Thoracic aorta (tissue), 2 donors: ENCODE results near the gene ENPP6. TPM values are rescaled to one million over a fixed set of nuclear protein-coding genes. Genes with fewer than 3 reads are reported as not detected.

Experiments
- ATAC-seq: fragments of 150-250 bp; one replicate; pipeline ENCODE4 v1.8.0; 2017; ENCODE audit warnings: low read depth; ENCODE audit not compliant: insufficient number of reproducible peaks, low FRiP score
- DNase-seq: peaks from one replicate; pipeline ENCODE4 v3.0.0-alpha.2; 2020; ENCODE audit warnings: low spot score
- H3K27ac ChIP-seq, 2 donors: fragments of 200-600 bp; sonication (generic); 1 replicate in 1 of 2; 2 replicates in 1 of 2; pipeline ENCODE4 v1.5.1; 2016; ENCODE audit warnings: mild to moderate bottlenecking in 2 of 2, moderate library complexity in 2 of 2
- H3K27me3 ChIP-seq: fragments of 200-600 bp; sonication (generic); replicated peaks from 2 replicates; pipeline ENCODE4 v1.6.0; 2016; ENCODE audit warnings: mild to moderate bottlenecking; ENCODE audit not compliant: insufficient read depth
- H3K36me3 ChIP-seq: fragments of 200-600 bp; sonication (generic); one replicate; pipeline ENCODE4 v1.5.1; 2016
- H3K4me1 ChIP-seq, 2 donors: fragments of 200-600 bp; sonication (generic); 1 replicate in 1 of 2; 2 replicates in 1 of 2; pipeline versions ENCODE4 v1.5.1 to v1.6.0; 2016; ENCODE audit warnings: low read depth in 2 of 2, mild to moderate bottlenecking in 1 of 2; ENCODE audit not compliant: control insufficient read depth in 1 of 2
- H3K4me3 ChIP-seq: fragments of 200-600 bp; sonication (generic); 2 replicates; pipeline ENCODE4 v1.5.1; 2016; ENCODE audit warnings: mild to moderate bottlenecking
- H3K9me3 ChIP-seq: fragments of 200-600 bp; sonication (generic); 2 replicates; pipeline ENCODE4 v1.5.1; 2016
- CTCF ChIP-seq: fragments of 200-600 bp; sonication (generic); IDR thresholded peaks from one replicate; pipeline ENCODE4 v1.5.1; 2019; ENCODE audit warnings: antibody characterized with exemption
- total RNA-seq, 2 donors: library from RNA; depleted of rRNA; stranded (reverse); fragments of >200 nt; gene quantifications; one replicate each; pipeline versions ENCODE4 v1.1.0 to v1.2.3, GENCODE V29; 2016

ENPP6 gene
- total RNA-seq, 2 donors from 2014 or later: 0.27 to 2.0 TPM

GRCh38 chr4:184104419-184105101 lies 113.1 kb downstream of the ENPP6 start:
- Histone ChIP-seq H3K36me3 (no peaks in the 10 kb centered on the region), H3K4me1 (peaks cover 5 to 28% of the 10 kb centered on the region in 2 donors), H3K27ac (peak overlapping the region; percentile 36 to 46), H3K4me3 (no peak overlapping the region), H3K9me3 (no peaks in the 10 kb centered on the region), H3K27me3 (no peaks in the 10 kb centered on the region)
- no peak for DNase-seq
- no peak for TF ChIP-seq CTCF
- peak; percentile 18 for ATAC-seq

- no peaks in the 10 kb centered on the region for H3K27me3 ChIP-seq
- H3K4me1 ChIP-seq: peaks cover 5 to 28% of the 10 kb centered on the region in 2 donors
- no peak for TF ChIP-seq CTCF
- no peak for ATAC-seq
- H3K27ac ChIP-seq: peak overlapping the region; percentile 36 to 46
- H3K9me3 ChIP-seq: no peaks in the 10 kb centered on the region
- no peaks in the 10 kb centered on the region for H3K36me3 ChIP-seq
- DNase-seq: no peak
- no peak overlapping the region for H3K4me3 ChIP-seq
These were observed 114.0 kb downstream of the ENPP6 start for GRCh38 chr4:184103527-184104264.

- DNase-seq (no peak), ATAC-seq (no peak)
- Histone ChIP-seq H3K9me3 (no peaks in the 10 kb centered on the region), H3K4me3 (no peak overlapping the region), H3K4me1 (peaks cover 5 to 28% of the 10 kb centered on the region in 2 donors), H3K27ac (peak overlapping the region in 1 of 2 donors; percentile 8), H3K27me3 (no peaks in the 10 kb centered on the region), H3K36me3 (no peaks in the 10 kb centered on the region)
- no peak for TF ChIP-seq CTCF
These were observed 114.7 kb downstream of the ENPP6 start for GRCh38 chr4:184102927-184103326.

- no peaks in the 10 kb centered on the region for H3K27me3 ChIP-seq
- no peak for DNase-seq
- H3K27ac ChIP-seq: no peak overlapping the region
- no peak for TF ChIP-seq CTCF
- ATAC-seq: no peak
- no peak overlapping the region for H3K4me3 ChIP-seq
- H3K4me1 ChIP-seq: peaks cover 5 to 28% of the 10 kb centered on the region in 2 donors
- H3K36me3 ChIP-seq: no peaks in the 10 kb centered on the region
- H3K9me3 ChIP-seq: no peaks in the 10 kb centered on the region
These were observed 115.2 kb downstream of the ENPP6 start for GRCh38 chr4:184102488-184102887.

- no peak for TF ChIP-seq CTCF
- ATAC-seq: no peak
- Histone ChIP-seq H3K27ac (no peak overlapping the region), H3K4me3 (no peak overlapping the region), H3K36me3 (no peaks in the 10 kb centered on the region), H3K9me3 (no peaks in the 10 kb centered on the region), H3K4me1 (peaks cover 5 to 36% of the 10 kb centered on the region in 2 donors), H3K27me3 (no peaks in the 10 kb centered on the region)
- no peak for DNase-seq
These were observed 116.0 kb downstream of the ENPP6 start for GRCh38 chr4:184101711-184102110.
